WTC11 (cell line): ENCODE data around the gene RIN3.

Experiments used
- ESRRA ChIP-seq: sonication (generic); formaldehyde crosslinking; IDR thresholded peaks from 2 replicates; pipeline ENCODE4 v1.8.1; 2022; ENCODE audit warnings: mild to moderate bottlenecking, missing genetic modification reagents, borderline replicate concordance
- ZNF416 ChIP-seq: fragments of 250-450 bp; sonication (Bioruptor Pico); IDR thresholded peaks from 2 replicates; pipeline ENCODE4 v1.9.0; 2021; ENCODE audit warnings: mild to moderate bottlenecking, inconsistent platforms
- TF ChIP-seq, protein P1 (sequence below): sonication (generic); formaldehyde crosslinking; IDR thresholded peaks from 2 replicates; pipeline ENCODE4 v1.8.1; 2023; ENCODE audit warnings: mild to moderate bottlenecking, missing genetic modification reagents, moderate library complexity
- TF ChIP-seq, protein P2 (sequence below): fragments of 200-600 bp; IDR thresholded peaks from 2 replicates; pipeline ENCODE4 v1.8.0; 2022; ENCODE audit warnings: antibody characterized with exemption
- TF ChIP-seq, protein P3 (sequence below): sonication (generic); formaldehyde crosslinking; IDR thresholded peaks from 2 replicates; pipeline ENCODE4 v1.8.1; 2023; ENCODE audit warnings: mild to moderate bottlenecking, missing genetic modification reagents, moderate library complexity
- TF ChIP-seq, protein P4 (sequence below): sonication (generic); formaldehyde crosslinking; IDR thresholded peaks from 2 replicates; pipeline ENCODE4 v1.8.1; 2022; ENCODE audit warnings: low read depth, missing genetic modification reagents, borderline replicate concordance

DNA sequence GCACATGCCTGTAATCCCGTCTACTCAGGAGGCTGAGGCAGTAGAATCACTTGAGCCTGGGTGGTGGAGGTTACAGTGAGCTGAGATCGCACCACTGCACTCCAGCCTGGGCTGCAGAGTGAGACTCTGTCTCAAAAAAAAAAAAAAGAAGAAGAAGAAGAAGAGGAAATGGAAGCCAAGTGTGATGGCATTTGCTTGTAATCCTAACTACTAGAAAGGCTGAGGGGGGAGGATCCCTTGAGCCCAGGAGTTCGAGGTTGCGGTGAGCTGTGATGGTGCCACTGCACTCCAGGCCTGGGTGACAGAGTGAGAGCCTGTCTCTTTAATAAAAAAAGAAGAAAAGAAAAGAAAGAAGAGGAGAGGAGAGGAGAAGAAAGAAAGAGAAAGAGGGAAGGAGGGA lies 182.8 kb downstream of the RIN3 start:
- TF ChIP-seq, protein P1, sequence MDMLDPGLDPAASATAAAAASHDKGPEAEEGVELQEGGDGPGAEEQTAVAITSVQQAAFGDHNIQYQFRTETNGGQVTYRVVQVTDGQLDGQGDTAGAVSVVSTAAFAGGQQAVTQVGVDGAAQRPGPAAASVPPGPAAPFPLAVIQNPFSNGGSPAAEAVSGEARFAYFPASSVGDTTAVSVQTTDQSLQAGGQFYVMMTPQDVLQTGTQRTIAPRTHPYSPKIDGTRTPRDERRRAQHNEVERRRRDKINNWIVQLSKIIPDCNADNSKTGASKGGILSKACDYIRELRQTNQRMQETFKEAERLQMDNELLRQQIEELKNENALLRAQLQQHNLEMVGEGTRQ (CRISPR knock-in tag): no peak
- TF ChIP-seq, protein P2, sequence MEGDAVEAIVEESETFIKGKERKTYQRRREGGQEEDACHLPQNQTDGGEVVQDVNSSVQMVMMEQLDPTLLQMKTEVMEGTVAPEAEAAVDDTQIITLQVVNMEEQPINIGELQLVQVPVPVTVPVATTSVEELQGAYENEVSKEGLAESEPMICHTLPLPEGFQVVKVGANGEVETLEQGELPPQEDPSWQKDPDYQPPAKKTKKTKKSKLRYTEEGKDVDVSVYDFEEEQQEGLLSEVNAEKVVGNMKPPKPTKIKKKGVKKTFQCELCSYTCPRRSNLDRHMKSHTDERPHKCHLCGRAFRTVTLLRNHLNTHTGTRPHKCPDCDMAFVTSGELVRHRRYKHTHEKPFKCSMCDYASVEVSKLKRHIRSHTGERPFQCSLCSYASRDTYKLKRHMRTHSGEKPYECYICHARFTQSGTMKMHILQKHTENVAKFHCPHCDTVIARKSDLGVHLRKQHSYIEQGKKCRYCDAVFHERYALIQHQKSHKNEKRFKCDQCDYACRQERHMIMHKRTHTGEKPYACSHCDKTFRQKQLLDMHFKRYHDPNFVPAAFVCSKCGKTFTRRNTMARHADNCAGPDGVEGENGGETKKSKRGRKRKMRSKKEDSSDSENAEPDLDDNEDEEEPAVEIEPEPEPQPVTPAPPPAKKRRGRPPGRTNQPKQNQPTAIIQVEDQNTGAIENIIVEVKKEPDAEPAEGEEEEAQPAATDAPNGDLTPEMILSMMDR: no peak
- TF ChIP-seq ZNF416 (CRISPR knock-in tag): no peak
- TF ChIP-seq, protein P3, sequence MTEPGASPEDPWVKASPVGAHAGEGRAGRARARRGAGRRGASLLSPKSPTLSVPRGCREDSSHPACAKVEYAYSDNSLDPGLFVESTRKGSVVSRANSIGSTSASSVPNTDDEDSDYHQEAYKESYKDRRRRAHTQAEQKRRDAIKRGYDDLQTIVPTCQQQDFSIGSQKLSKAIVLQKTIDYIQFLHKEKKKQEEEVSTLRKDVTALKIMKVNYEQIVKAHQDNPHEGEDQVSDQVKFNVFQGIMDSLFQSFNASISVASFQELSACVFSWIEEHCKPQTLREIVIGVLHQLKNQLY: no peak
- TF ChIP-seq ESRRA (CRISPR knock-in tag): no peak
- TF ChIP-seq, protein P4, sequence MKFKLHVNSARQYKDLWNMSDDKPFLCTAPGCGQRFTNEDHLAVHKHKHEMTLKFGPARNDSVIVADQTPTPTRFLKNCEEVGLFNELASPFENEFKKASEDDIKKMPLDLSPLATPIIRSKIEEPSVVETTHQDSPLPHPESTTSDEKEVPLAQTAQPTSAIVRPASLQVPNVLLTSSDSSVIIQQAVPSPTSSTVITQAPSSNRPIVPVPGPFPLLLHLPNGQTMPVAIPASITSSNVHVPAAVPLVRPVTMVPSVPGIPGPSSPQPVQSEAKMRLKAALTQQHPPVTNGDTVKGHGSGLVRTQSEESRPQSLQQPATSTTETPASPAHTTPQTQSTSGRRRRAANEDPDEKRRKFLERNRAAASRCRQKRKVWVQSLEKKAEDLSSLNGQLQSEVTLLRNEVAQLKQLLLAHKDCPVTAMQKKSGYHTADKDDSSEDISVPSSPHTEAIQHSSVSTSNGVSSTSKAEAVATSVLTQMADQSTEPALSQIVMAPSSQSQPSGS (CRISPR knock-in tag): no peak
